HEK293T (cell line): ENCODE measurements around the gene RBM20.

Source experiments
- BHLHE40 ChIP-seq: fragments of 450-650 bp; IDR thresholded peaks from 2 replicates; pipeline ENCODE4 v1.6.1; 2016; ENCODE audit warnings: mild to moderate bottlenecking, moderate library complexity, borderline replicate concordance
- ELF4 ChIP-seq: fragments of 450-650 bp; IDR thresholded peaks from 2 replicates; pipeline ENCODE4 v1.6.1; 2017; ENCODE audit warnings: antibody characterized with exemption
- FOXK2 ChIP-seq: fragments of 450-650 bp; IDR thresholded peaks from 2 replicates; pipeline ENCODE4 v1.6.1; 2016; ENCODE audit warnings: mild to moderate bottlenecking
- FOXM1 ChIP-seq: fragments of 450-650 bp; IDR thresholded peaks from 2 replicates; pipeline ENCODE4 v1.6.1; 2017; ENCODE audit warnings: mild to moderate bottlenecking, borderline replicate concordance
- NFRKB ChIP-seq: fragments of 450-650 bp; IDR thresholded peaks from 2 replicates; pipeline ENCODE4 v1.6.1; 2016; ENCODE audit warnings: mild to moderate bottlenecking, moderate library complexity
- PKNOX1 ChIP-seq: fragments of 450-650 bp; IDR thresholded peaks from 2 replicates; pipeline ENCODE4 v1.6.1; 2016
- SUZ12 ChIP-seq: fragments of 450-650 bp; IDR thresholded peaks from 2 replicates; pipeline ENCODE4 v1.6.1; 2016; ENCODE audit warnings: mild to moderate bottlenecking

GRCh38 chr10:110762109-110762848, 118.1 kb downstream of the RBM20 start:
- TF ChIP-seq SUZ12 (no peak), ELF4 (no peak), PKNOX1 (no peak), BHLHE40 (no peak), NFRKB (no peak), FOXK2 (no peak), FOXM1 (no peak)
